GM21576 (cell line): ENCODE data around the gene MYOZ3.

ENCODE experiments used
- ATAC-seq: cut with Tn5 transposase; IDR thresholded peaks from one replicate; pipeline ENCODE4 v1.9.1; 2021; ENCODE audit warnings: mild to moderate bottlenecking, moderate library complexity; ENCODE audit not compliant: unreplicated experiment

The MYOZ3 gene

GRCh38 chr5:150656191-150657132 lies 4.6 kb upstream of the MYOZ3 start:
- peak; percentile 68 for ATAC-seq

DNA sequence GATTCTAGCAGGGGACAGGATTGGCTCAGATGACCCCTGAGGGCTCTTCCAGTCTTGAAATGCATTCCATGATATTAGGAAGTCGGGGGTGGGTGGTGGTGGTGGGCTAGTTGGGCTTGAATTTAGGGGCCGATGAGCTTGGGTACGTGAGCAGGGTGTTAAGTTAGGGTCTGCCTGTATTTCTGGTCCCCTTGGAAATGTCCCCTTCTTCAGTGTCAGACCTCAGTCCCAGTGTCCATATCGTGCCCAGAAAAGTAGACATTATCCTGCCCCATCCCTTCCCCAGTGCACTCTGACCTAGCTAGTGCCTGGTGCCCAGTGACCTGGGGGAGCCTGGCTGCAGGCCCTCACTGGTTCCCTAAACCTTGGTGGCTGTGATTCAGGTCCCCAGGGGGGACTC lies 2.9 kb upstream of the MYOZ3 start:
- no peak for ATAC-seq

- ATAC-seq = no peak
Observed at GRCh38 chr5:150658699-150659265, 2.3 kb upstream of the MYOZ3 start.

DNA sequence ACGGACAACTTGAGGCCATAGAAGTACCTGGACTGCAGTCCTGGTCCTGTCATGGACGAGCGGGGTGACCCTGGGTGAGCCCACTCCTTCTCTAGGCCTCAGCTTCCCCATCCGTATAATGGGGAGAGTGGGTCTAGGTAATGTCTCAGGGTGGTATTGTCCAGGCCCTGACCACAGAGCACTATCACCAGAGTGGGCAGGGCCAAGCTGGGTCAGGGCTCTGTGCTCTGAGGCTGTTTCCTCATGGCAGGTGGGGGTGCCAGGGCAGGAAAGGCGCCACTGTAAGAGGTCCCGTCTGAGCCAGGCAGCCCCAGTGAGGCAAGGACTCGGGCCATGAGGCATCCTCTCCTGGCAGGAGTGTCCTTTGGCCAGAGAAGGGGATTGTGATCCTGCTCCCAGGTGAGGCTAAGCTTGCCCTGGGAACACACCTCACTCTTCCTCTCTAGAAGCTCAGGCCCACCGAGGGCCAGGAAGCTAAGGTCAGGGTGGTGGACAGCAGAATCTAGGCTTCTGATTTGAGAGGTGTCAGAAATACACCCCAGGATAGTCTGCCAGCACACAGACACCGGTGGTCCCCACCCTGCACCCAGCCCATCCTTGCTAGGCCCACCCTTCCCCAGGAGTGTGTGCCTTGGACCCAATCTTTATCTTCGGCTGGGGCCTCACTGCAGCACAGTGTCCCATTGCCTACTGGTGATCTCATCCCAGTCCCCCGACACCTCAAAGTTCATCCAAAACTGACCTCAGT lies 1.5 kb upstream of the MYOZ3 start:
- no peak for ATAC-seq

DNA sequence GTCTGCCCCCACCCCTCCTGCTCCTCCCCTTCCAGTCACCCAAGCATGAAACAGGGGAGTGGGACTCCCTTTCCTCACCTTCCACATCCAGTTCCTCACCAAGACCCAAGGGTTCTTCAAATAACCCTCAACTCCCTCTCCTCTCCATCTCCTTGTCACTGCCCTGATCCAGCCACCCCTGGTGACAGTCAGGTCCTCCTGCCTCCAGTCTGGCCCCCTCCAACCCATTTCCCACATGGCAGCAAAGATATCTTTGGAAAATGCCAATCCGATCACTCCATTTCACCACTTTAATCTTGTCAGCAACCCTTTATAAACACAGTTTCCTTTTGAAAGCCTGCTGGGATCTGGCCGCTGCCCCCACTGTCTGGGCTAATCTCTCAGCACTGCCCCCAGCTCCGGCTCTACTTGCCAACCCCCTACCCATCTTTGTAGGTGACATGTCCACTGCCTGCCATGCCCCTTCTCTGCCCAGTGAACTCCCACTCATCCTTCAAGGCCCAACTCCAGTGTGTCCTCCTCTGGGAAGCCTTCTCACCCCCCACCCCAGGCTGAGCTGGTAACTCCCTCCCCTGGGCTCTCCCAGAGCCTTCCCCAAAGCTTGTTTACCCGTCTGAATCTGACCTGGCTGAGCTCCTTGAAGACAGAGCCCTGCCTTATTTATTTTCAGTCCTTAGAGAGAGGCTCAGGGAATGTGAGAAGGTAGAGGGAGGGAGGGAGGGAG lies 781 bp upstream of the MYOZ3 start:
- ATAC-seq = no peak

- ATAC-seq = no peak
Observed at GRCh38 chr5:150661821-150662596, 958 bp downstream of the MYOZ3 start.

DNA sequence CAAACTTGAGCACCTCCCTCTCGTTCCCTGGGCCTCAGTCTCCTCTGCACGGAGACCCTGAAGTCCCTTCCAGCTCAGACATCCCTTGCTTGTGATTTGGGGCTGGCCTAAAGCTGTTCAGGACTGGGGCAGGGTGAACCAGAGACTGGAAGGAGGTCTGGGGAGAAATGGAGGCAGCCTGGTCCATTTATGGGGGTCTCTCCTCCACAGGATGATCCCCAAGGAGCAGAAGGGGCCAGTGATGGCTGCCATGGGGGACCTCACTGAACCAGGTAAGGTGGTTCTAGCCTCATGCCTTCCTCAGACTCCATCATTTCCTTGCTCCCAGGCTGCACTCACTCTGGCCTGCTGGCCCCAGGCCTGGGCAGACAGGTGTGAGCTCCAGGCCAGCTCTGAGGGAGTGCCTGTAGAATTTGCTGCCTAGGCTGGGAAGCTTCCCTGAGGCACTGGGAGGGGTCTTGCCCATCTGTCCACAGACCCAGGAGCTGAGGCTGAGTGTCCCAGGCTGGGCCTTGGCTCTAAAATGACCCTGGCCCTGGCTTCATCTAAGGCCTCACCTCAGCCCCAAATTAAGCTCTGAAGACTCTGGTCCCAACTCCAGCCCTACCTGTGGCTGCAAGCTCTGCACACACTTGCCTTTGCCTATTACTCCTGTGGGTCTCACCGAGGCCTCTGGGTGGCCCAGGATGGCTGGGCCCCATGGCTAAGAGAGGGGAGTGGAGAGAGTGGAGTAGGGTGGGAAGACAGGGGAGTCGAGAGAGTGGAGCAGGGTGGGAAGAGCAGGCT lies 1.9 kb downstream of the MYOZ3 start:
- no peak for ATAC-seq

DNA sequence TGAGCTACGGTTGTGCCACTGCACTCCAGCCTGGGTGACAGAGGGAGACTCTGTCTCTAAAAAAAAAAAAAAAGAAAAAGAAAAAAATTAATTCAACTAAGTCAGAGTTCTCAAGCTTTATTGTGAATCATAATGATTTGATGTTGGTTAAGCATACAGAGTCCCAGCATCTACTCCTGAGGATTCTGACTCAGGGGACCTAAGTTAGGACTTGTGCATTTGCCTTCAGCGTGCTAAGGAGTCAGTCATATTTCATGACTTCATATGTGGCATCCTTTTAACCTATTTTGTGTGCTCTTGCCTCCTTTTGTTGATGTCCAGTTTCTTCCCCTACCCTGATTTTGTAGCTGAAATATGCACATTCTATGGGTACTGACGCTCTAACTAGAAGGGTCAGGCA lies 2.9 kb downstream of the MYOZ3 start:
- ATAC-seq = no peak

DNA sequence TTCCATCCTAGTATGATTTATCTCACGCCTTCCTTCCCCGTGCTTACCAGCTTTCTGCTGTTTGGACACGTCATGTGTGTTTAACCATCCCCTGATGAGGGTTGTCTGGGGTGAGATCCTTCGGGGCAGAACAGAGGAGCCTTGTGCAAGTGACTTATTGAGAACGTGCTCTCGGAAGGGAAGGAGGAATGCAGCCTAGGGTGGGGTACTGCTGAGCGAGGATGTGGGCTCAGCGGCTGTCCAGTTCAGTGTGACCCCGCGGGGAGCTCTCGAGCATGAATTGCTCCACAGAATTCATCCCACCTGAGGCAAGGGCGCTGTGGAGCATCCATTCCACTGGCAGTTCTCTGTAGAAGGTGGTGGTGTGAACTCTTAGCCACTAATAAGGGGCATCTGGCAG lies 4.0 kb downstream of the MYOZ3 start:
- no peak for ATAC-seq

- no peak for ATAC-seq
Observed at GRCh38 chr5:150670275-150670947, 9.4 kb downstream of the MYOZ3 start.

DNA sequence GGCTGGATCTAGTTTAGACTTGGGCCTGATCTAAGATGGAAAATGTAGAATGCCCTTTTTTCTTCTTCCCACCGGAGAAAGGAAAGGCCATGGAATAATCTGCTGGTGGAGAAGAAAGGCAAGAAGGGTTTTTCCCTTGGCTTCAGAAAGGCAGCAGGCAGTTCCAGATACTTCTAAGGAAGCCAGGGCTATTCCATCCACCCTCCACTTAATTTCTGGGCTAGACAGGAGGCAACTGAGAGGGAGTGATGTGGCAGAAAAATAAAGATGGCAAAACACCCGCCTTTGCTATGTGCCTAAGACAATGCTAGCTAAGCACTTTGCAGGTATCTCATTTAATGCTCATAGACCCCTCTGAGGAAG lies 9.9 kb downstream of the MYOZ3 start:
- ATAC-seq = no peak

- no peak for ATAC-seq
Observed at GRCh38 chr5:150671509-150672236, 10.6 kb downstream of the MYOZ3 start.

- ATAC-seq = no peak
Observed at GRCh38 chr5:150672237-150672883, 11.3 kb downstream of the MYOZ3 start.

DNA sequence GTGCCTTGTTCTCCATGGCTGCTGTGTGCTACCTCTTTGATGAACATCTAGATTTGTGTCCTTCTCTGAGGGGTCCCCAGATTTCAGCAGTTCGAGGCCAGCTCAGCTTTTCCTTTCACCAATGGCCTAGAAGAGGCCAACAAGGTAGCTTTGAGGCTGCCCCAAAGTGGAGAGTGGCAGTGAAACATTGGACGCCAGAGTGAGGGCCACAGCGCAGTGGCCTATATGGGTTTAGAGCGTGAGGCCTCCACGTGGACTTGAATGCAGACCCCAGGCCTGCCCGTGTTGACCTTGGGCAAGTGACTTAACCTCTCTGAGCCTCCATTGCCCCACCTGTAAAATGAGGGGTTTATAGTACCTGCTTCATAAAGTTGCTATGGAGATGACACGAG lies 11.8 kb downstream of the MYOZ3 start:
- ATAC-seq = no peak

DNA sequence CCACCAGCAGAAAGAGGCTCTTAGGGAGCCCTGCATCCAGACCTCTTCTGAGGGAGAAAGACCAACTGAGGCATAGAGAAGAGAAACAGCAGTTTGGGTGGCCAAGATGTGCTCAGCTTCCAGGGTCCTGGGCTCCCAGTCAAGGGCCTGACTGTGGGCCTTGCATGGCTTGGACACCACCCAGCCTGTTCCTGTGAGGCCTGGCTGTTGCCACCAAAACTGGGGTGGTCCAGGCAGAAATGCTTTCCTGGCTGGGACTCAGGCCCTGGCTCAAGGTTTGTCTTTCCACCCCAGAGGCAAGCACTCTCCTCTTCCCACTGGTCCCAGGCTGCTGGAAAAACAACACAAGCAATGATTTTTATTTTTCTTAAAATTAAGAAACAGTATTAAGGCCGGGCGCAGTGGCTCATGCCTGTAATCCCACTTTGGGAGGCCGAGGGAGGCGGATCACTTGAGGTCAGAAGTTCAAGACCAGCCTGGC lies 13.3 kb downstream of the MYOZ3 start:
- ATAC-seq = no peak

- ATAC-seq = no peak
Observed at GRCh38 chr5:150675069-150675468, 14.0 kb downstream of the MYOZ3 start.

- ATAC-seq = no peak
Observed at GRCh38 chr5:150676578-150676977, 15.5 kb downstream of the MYOZ3 start.

DNA sequence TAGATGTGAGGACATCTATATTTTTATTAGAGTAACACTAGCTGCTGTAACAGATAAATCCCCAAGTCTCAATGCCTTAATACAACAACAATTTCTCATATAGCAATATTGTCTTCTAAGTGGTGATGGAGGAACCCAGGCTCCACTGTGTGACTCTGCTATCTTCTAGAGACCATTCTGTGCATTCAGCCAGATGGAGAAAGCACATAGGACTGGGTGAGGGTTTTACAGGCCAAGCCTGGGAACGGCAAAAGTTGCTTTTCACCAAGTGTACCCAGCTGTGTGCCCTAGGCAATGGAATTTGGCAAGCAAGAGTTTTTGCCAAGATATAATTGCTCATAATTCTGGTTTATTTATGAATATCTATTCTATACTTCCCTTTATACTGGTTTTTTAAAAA lies 28.1 kb downstream of the MYOZ3 start:
- no peak for ATAC-seq
